Astrocyte of the spinal cord (primary cell): Measurements from ENCODE around the gene FXYD3.

Source experiments
- DNase-seq: peaks from one replicate; pipeline ENCODE4 v3.0.0; 2011; ENCODE audit warnings: low read depth, low spot score
- H3K4me3 ChIP-seq: 2 replicates; pipeline ENCODE4 v1.5.1; 2011; ENCODE audit warnings: low read depth, mild to moderate bottlenecking, low read length, moderate library complexity
- in situ Hi-C: cut with HindIII; loops from 2 replicates; pipeline ENCODE4 v1.10.0; 2017; ENCODE audit warnings: low sequenced_read_pairs
- TF ChIP-seq, protein P1 (sequence below): IDR thresholded peaks from 2 replicates; pipeline ENCODE4 v1.5.1; 2012; ENCODE audit warnings: low read depth, mild to moderate bottlenecking, low read length, inconsistent platforms

The FXYD3 gene

DNA sequence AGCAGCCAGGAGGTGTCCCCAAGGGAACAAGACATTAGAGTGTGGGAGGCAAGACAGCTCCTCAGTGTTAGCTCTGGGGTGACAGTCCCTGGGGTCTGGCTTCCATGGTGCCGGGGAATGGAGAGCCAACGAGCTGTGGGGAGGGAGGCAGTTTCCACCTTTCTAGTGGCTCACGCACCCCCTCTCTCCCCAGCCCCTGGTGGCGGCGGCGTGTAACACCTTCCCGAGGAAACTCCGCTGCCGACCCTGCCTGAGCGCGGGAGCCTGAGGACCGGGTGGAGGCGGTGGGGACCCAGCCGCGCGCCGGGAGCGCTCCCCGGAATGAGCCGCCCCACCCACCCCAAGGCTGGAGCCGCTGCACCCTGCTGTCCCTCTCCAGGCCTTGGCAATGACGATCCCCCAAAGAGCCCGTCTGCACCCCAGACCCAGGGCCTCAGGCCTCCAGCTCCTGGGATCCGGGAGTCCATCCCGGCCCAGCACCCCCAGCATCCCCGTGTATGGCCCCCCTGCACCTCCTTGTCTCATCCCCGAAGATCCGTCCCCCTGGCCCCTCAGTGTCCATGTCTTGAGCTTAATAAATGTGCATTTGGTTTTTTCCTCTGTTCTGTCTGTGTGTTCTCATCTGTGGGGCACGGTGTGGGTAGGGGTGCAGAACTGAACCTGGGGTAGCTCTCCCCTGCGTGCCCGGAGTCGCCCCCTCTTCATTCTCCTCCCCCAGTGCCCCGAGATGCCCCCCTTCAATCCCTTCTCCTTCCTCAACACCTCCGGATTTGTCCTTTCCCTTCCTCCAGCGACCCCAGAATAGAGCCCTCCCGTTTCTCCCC, 38.3 kb downstream of the FXYD3 start:
- in situ Hi-C loops: no loop called here
- peak overlapping the region; percentile 78 for H3K4me3 ChIP-seq
- TF ChIP-seq, protein P1, sequence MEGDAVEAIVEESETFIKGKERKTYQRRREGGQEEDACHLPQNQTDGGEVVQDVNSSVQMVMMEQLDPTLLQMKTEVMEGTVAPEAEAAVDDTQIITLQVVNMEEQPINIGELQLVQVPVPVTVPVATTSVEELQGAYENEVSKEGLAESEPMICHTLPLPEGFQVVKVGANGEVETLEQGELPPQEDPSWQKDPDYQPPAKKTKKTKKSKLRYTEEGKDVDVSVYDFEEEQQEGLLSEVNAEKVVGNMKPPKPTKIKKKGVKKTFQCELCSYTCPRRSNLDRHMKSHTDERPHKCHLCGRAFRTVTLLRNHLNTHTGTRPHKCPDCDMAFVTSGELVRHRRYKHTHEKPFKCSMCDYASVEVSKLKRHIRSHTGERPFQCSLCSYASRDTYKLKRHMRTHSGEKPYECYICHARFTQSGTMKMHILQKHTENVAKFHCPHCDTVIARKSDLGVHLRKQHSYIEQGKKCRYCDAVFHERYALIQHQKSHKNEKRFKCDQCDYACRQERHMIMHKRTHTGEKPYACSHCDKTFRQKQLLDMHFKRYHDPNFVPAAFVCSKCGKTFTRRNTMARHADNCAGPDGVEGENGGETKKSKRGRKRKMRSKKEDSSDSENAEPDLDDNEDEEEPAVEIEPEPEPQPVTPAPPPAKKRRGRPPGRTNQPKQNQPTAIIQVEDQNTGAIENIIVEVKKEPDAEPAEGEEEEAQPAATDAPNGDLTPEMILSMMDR: peak; percentile 75
- no peak for DNase-seq

DNA sequence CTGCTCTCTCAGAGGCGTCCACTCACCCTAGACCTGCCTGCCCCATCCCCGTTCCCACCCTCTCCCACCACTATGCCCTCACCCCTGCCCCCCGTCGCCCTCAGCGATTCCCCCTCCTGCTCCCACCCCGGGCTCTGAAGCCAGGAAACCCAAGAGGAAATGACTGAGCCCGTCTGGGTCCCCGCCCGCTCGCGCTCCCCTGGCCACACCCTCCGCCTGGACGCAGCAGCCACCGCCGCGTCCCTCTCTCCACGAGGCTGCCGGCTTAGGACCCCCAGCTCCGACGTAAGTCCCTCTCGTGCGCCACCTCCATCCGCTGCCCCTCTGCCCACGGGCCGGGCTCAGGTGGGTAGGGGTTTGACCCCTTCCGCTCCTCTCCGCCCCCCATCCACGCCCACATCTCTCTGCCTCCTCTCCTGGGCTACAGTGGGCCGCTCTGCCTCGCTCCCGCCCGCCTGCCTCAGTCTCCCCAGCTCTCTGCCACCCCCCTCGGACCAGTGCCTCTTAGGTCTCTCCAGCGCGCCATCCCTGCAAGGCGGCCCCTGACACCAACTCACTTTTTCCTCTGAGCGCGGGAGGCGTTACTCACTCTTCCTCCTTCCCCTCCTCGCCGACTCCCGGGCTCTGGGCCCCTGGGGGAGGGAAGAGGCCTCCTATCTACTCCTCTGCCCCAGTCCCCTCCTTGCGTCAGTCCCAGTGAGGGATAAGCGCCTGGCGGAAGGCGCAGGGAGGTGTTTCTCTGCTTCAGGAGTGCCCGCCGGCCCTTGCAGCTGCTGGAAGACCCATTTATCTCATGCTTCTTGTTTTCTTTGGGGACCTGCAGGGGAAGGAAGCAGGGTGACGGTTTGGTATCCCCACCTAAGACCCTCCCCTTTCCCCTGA, 39.1 kb downstream of the FXYD3 start, which contains the start of gene FXYD5:
Gene FXYD5, plus strand, starts transcription at position 211 of the 882 bp plus-strand sequence. CDS start 816 bp downstream, outside the sequence.
- DNase-seq: peak; percentile 70
- H3K4me3 ChIP-seq: peak within 1 kb of the TSS; percentile 78
- in situ Hi-C loops: no loop called here
- TF ChIP-seq, protein P1: no peak

DNA sequence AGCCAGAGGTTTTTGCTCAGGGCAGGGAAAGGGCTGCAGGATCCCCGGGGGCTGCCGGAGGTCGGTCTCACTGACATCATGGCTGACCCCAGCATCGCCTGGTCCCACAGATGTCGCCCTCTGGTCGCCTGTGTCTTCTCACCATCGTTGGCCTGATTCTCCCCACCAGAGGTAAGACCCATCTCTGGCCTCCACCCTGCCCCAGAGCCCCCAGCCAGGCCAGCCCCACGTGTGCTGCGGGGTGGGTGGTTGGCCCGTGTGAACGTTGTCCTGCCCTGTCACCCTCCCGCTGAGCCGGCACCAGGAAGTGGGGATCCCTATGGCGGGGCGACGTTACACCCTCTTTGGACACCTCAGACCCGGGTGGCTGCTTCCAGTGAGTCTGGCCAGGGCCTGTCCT, 39.8 kb downstream of the FXYD3 start:
- TF ChIP-seq, protein P1: no peak
- peak overlapping the region; percentile 78 for H3K4me3 ChIP-seq
- in situ Hi-C loops: no loop called here
- DNase-seq: no peak

DNA sequence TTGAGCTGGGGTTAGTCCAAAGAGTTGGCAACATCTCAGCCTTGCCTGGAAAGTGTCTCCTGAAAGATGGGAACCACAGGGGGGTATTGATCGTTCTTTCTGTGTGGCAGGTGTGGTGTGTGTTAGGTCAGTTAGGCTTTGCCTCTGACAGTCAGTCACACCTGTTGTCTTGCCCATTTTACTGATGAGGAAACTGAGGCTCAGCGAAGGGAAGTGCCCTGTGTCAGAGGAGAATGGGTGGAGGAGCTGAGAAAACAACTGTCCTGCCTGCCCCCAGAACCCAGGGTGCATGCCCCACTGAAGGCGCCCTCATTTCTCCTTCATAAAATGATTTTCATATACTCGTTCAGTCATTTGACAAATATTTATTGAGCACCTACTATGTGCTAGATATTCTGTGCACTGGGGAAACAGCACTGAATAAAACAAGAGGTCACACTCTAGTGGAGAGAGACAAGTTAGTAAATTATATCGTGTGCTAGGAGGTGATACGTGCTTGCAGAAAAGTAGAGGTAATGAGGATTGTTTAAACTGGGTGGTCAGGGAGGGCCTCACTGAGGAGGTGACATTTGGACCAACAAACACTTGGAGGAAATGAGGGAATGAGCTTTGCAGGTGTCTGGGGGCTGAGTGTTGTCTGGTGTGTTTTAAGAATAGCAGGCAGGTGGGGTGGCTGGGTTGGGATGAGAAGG, 40.5 kb downstream of the FXYD3 start:
- TF ChIP-seq, protein P1: no peak
- no peak for DNase-seq
- in situ Hi-C loops: no loop called here
- no peak overlapping the region for H3K4me3 ChIP-seq

DNA sequence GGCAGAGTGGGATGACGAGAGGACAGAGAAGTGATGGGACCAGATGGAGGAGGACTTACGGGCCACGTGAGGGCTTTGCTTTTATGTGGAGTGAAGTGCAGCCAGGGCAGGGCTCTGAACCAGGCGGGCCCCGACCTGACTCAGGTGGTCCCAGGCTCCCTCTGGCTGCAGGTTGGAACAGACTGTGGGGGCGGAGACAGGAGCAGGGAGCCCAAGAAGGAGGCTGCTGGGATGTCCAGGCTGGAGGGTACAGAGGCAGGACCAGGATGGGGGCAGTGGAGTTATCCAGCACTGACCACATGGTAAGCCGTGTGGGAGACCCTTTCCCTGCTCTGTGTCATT, 41.0 kb downstream of the FXYD3 start:
- no peak for DNase-seq
- in situ Hi-C loops: no loop called here
- H3K4me3 ChIP-seq: no peak overlapping the region
- TF ChIP-seq, protein P1: no peak

DNA sequence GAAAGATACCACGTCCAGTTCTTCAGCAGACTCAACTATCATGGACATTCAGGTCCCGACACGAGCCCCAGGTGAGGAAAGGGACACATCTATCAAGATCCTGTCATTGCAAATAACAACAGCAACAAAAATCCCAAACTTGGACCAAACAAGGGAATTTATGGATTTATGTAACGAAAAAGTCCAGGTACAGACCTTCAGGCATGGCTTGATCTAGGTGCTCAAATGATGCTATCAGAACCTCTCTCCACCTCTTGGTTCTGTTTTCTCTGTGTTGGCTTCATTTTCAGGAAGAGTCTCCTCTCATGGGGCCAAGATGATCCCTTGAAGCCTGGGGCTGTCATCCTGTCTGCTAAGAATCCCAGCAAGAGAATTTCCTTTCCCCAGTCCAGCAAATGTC, 41.8 kb downstream of the FXYD3 start:
- in situ Hi-C loops: no loop called here
- H3K4me3 ChIP-seq: no peak overlapping the region
- no peak for DNase-seq
- TF ChIP-seq, protein P1: no peak
